Measurements from ENCODE around the gene CACNG1. TPM values are rescaled to one million over a fixed set of nuclear protein-coding genes. Genes with fewer than 3 reads are reported as not detected.

Gene CACNG1
- total RNA-seq, 4 donors from 2014 or later, result not detected

- Histone ChIP-seq H3K27ac (no peak overlapping the region), H3K9me3 (no peaks in the 10 kb centered on the region), H3K4me1 (peaks cover 0 to 5% (median 0%) of the 10 kb centered on the region in 4 donors), H3K4me3 (no peak overlapping the region), H3K27me3 (no peaks in the 10 kb centered on the region), H3K36me3 (peaks cover 0 to 8% (median 0%) of the 10 kb centered on the region in 4 donors)
- DNase-seq, result no peak
- TF ChIP-seq POLR2A (IDR thresholded peaks at IDR 0.05), result no peak
- no peak for TF ChIP-seq EP300 (IDR thresholded peaks at IDR 0.05; ENCODE audit: low read depth)
- no peak for TF ChIP-seq POLR2AphosphoS5 (IDR thresholded peaks at IDR 0.05)
- TF ChIP-seq CTCF (IDR thresholded peaks at IDR 0.05), result no peak
- intact Hi-C loops (cut with DNase I; ENCODE audit: low total_unique reads), result no loop called here
- in situ Hi-C loops (cut with MboI; ENCODE audit: low pct_ligation_motif_present in 1 of 4, low pct_unique_long_range_greater_than_20kb in 1 of 4, low sequenced_read_pairs in 3 of 4), result no loop called here
Observed at GRCh38 chr17:67071595-67071994, 27.2 kb downstream of the CACNG1 start.

- intact Hi-C loops (cut with DNase I; ENCODE audit: low total_unique reads) (no loop called here), in situ Hi-C loops (cut with MboI; ENCODE audit: low pct_ligation_motif_present in 1 of 4, low pct_unique_long_range_greater_than_20kb in 1 of 4, low sequenced_read_pairs in 3 of 4) (no loop called here)
Observed at GRCh38 chr17:67072885-67073284, 28.5 kb downstream of the CACNG1 start.

GRCh38 chr17:67074781-67075180 is 30.4 kb downstream of the CACNG1 start:
- DNase-seq, result no peak
- no peak overlapping the region for H3K4me3 ChIP-seq
- H3K36me3 ChIP-seq, result peaks cover 0 to 8% (median 3%) of the 10 kb centered on the region in 4 donors
- in situ Hi-C loops (cut with MboI; ENCODE audit: low pct_ligation_motif_present in 1 of 4, low pct_unique_long_range_greater_than_20kb in 1 of 4, low sequenced_read_pairs in 3 of 4) (no loop called here), intact Hi-C loops (cut with DNase I; ENCODE audit: low total_unique reads) (no loop called here)
- no peak overlapping the region for H3K27ac ChIP-seq
- WGBS, 2 donors (ENCODE audit: low coverage in 1 of 2), result 75 to 76% methylated on average over 3 of the region's 3 CpGs
- no peaks in the 10 kb centered on the region for H3K27me3 ChIP-seq
- TF ChIP-seq POLR2A (IDR thresholded peaks at IDR 0.05) (no peak), POLR2AphosphoS5 (IDR thresholded peaks at IDR 0.05) (no peak), EP300 (IDR thresholded peaks at IDR 0.05; ENCODE audit: low read depth) (no peak), CTCF (IDR thresholded peaks at IDR 0.05) (no peak)
- H3K9me3 ChIP-seq, result no peaks in the 10 kb centered on the region
- peaks cover 0 to 5% (median 0%) of the 10 kb centered on the region in 4 donors for H3K4me1 ChIP-seq

More at GRCh38 chr17:67072885-67073284, 28.5 kb downstream of the CACNG1 start:
- Histone ChIP-seq H3K9me3 (no peaks in the 10 kb centered on the region), H3K27ac (no peak overlapping the region), H3K36me3 (peaks cover 0 to 8% (median under 1%) of the 10 kb centered on the region in 4 donors), H3K27me3 (no peaks in the 10 kb centered on the region), H3K4me3 (no peak overlapping the region), H3K4me1 (peaks cover 0 to 5% (median 0%) of the 10 kb centered on the region in 4 donors)
- no peak for DNase-seq
- no peak for TF ChIP-seq EP300 (IDR thresholded peaks at IDR 0.05; ENCODE audit: low read depth)
- WGBS, 2 donors (ENCODE audit: low coverage in 1 of 2), result 89 to 100% methylated on average over 1 to 3 of the region's 3 CpGs

GRCh38 chr17:67076290-67076689 is 31.9 kb downstream of the CACNG1 start:
- in situ Hi-C loops (cut with MboI; ENCODE audit: low pct_ligation_motif_present in 1 of 4, low pct_unique_long_range_greater_than_20kb in 1 of 4, low sequenced_read_pairs in 3 of 4) (no loop called here), intact Hi-C loops (cut with DNase I; ENCODE audit: low total_unique reads) (no loop called here)
- 50% methylated on average over 7 of the region's 7 CpGs; no CpG with 5 or more reads in 1 of the 2 donors for WGBS, 2 donors (ENCODE audit: low coverage in 1 of 2)
- no peak for TF ChIP-seq POLR2AphosphoS5 (IDR thresholded peaks at IDR 0.05)
- TF ChIP-seq EP300 (IDR thresholded peaks at IDR 0.05; ENCODE audit: low read depth), result no peak
- no peak for TF ChIP-seq CTCF (IDR thresholded peaks at IDR 0.05)
- no peak for DNase-seq
- Histone ChIP-seq H3K27ac (no peak overlapping the region), H3K36me3 (peaks cover 0 to 8% (median 3%) of the 10 kb centered on the region in 4 donors), H3K4me3 (no peak overlapping the region), H3K9me3 (no peaks in the 10 kb centered on the region), H3K27me3 (no peaks in the 10 kb centered on the region), H3K4me1 (no peaks in the 10 kb centered on the region)

- Histone ChIP-seq H3K4me1 (no peaks in the 10 kb centered on the region), H3K9me3 (no peaks in the 10 kb centered on the region), H3K27ac (no peak overlapping the region), H3K27me3 (no peaks in the 10 kb centered on the region), H3K4me3 (no peak overlapping the region), H3K36me3 (peaks cover 0 to 6% (median 3%) of the 10 kb centered on the region in 4 donors)
- intact Hi-C loops (cut with DNase I; ENCODE audit: low total_unique reads), result no loop called here
- DNase-seq, result no peak
- in situ Hi-C loops (cut with MboI; ENCODE audit: low pct_ligation_motif_present in 1 of 4, low pct_unique_long_range_greater_than_20kb in 1 of 4, low sequenced_read_pairs in 3 of 4), result no loop called here
- 93% methylated on average over 11 of the region's 11 CpGs; no CpG with 5 or more reads in 1 of the 2 donors for WGBS, 2 donors (ENCODE audit: low coverage in 1 of 2)
- TF ChIP-seq CTCF (IDR thresholded peaks at IDR 0.05) (no peak), POLR2A (IDR thresholded peaks at IDR 0.05) (no peak), EP300 (IDR thresholded peaks at IDR 0.05; ENCODE audit: low read depth) (no peak), POLR2AphosphoS5 (IDR thresholded peaks at IDR 0.05) (no peak)
Observed at GRCh38 chr17:67078292-67078691, 33.9 kb downstream of the CACNG1 start.
